OCI-LY1 (cell line): Measurements from ENCODE around the gene PPP2R3B.

Experiments
- CTCF ChIP-seq: fragments of 200-600 bp; sonication (generic), shearing (Covaris generic); IDR thresholded peaks from 2 replicates; pipeline ENCODE4 v1.5.1; 2017; ENCODE audit warnings: mild to moderate bottlenecking, antibody characterized with exemption, low read length, moderate library complexity, mixed read lengths
- EZH2 ChIP-seq: fragments of 200-600 bp; sonication (generic), shearing (Covaris generic); IDR thresholded peaks from 2 replicates; pipeline ENCODE4 v1.8.0; 2017; ENCODE audit warnings: borderline replicate concordance, mixed run types, mild to moderate bottlenecking, antibody characterized with exemption, low read length, moderate library complexity, mixed read lengths

- no peak for TF ChIP-seq CTCF
- TF ChIP-seq EZH2, result no peak
These were observed 25.2 kb downstream of the PPP2R3B start for GRCh38 chrX:361231-362145.
